ENCODE measurements around the gene ABR.
"Not testable (repeated sequence)": the region's sequence is repeated elsewhere in the genome, so short reads cannot be mapped to it uniquely, and the experiment has no call there.

ABR gene

GRCh38 chr17:1008008-1008761, 171.6 kb downstream of the ABR start:
- no peak for DNase-seq (ENCODE audit: low read depth)

GRCh38 chr17:1007310-1008007, 172.3 kb downstream of the ABR start:
- no peak for DNase-seq (ENCODE audit: low read depth)

- DNase-seq (ENCODE audit: low read depth): no peak
Observed at GRCh38 chr17:1006054-1006453, 173.7 kb downstream of the ABR start.

GRCh38 chr17:1005361-1005946, 174.3 kb downstream of the ABR start:
- no peak for DNase-seq (ENCODE audit: low read depth)

- DNase-seq (ENCODE audit: low read depth): no peak
Observed at GRCh38 chr17:1004769-1005295, 174.9 kb downstream of the ABR start.

- no peak for DNase-seq (ENCODE audit: low read depth)
Observed at GRCh38 chr17:1003972-1004768, 175.6 kb downstream of the ABR start.

GRCh38 chr17:1003633-1003971, 176.2 kb downstream of the ABR start:
- DNase-seq (ENCODE audit: low read depth): no peak

- no peak for DNase-seq (ENCODE audit: low read depth)
Observed at GRCh38 chr17:1002771-1003555, 176.8 kb downstream of the ABR start.

- no peak for DNase-seq (ENCODE audit: low read depth)
Observed at GRCh38 chr17:1002412-1002753, 177.4 kb downstream of the ABR start.

- no peak for DNase-seq (ENCODE audit: low read depth)
Observed at GRCh38 chr17:1001640-1002411, 178.0 kb downstream of the ABR start.

- DNase-seq (ENCODE audit: low read depth): no peak
Observed at GRCh38 chr17:1000597-1001461, 179.0 kb downstream of the ABR start.

GRCh38 chr17:998111-998510, 181.7 kb downstream of the ABR start:
- DNase-seq (ENCODE audit: low read depth): no peak

GRCh38 chr17:996554-997344, 183.0 kb downstream of the ABR start, which contains the start of gene TIMM22:
Gene TIMM22 (plus strand): TSS chr17:997129. CDS start chr17:997143, 14 bp downstream.
- peak; percentile 89 for DNase-seq (ENCODE audit: low read depth)

GRCh38 chr17:995324-995723, 184.5 kb downstream of the ABR start:
- not testable (repeated sequence) for DNase-seq (ENCODE audit: low read depth)

GRCh38 chr17:992933-993332, 186.8 kb downstream of the ABR start:
- DNase-seq (ENCODE audit: low read depth): no peak

GRCh38 chr17:988561-988960, 191.2 kb downstream of the ABR start:
- no peak for DNase-seq (ENCODE audit: low read depth)

- DNase-seq (ENCODE audit: low read depth): no peak
Observed at GRCh38 chr17:987931-988330, 191.8 kb downstream of the ABR start.

GRCh38 chr17:986322-986929, 193.4 kb downstream of the ABR start:
- no peak for DNase-seq (ENCODE audit: low read depth)
